K562 (cell line): Measurements from ENCODE around the gene NEURL1.

Experiments used
- PHF20 ChIP-seq: fragments of 450-650 bp; IDR thresholded peaks from 2 replicates; pipeline ENCODE4 v1.6.1; 2018; ENCODE audit not compliant: partially characterized antibody
- POLR2A ChIP-seq: fragments of 450-650 bp; conservative IDR thresholded peaks from 2 replicates; pipeline ENCODE4 v1.6.1; 2016
- RNF2 ChIP-seq: sonication (generic); IDR thresholded peaks from 2 replicates; pipeline ENCODE4 v1.6.1; 2016
- SUPT5H ChIP-seq: fragments of 450-650 bp; IDR thresholded peaks from 2 replicates; pipeline ENCODE4 v1.6.1; 2016
- ZNF274 ChIP-seq: IDR thresholded peaks from 2 replicates; pipeline ENCODE4 v1.6.1; 2011; ENCODE audit warnings: low read depth, mild to moderate bottlenecking, low read length, moderate library complexity, borderline replicate concordance
- TF ChIP-seq, protein P1 (sequence below), 3 experiments: IDR thresholded peaks in 2 of 3; conservative IDR thresholded peaks in 1 of 3; 2 replicates each; pipeline ENCODE4 v1.5.1; 2011 to 2012; ENCODE audit warnings: low read length in 3 of 3, mild to moderate bottlenecking in 3 of 3, control low read depth in 2 of 3, improper control_type of control experiment in 1 of 3, inconsistent platforms in 1 of 3, low read depth in 1 of 3, mixed read lengths in 1 of 3, moderate library complexity in 1 of 3; ENCODE audit not compliant: insufficient read depth in 2 of 3
- TF ChIP-seq, protein P2 (sequence below): sonication (generic); formaldehyde crosslinking; IDR thresholded peaks from 2 replicates; pipeline ENCODE4 v1.9.0; 2022; ENCODE audit warnings: mild to moderate bottlenecking, missing genetic modification reagents

DNA sequence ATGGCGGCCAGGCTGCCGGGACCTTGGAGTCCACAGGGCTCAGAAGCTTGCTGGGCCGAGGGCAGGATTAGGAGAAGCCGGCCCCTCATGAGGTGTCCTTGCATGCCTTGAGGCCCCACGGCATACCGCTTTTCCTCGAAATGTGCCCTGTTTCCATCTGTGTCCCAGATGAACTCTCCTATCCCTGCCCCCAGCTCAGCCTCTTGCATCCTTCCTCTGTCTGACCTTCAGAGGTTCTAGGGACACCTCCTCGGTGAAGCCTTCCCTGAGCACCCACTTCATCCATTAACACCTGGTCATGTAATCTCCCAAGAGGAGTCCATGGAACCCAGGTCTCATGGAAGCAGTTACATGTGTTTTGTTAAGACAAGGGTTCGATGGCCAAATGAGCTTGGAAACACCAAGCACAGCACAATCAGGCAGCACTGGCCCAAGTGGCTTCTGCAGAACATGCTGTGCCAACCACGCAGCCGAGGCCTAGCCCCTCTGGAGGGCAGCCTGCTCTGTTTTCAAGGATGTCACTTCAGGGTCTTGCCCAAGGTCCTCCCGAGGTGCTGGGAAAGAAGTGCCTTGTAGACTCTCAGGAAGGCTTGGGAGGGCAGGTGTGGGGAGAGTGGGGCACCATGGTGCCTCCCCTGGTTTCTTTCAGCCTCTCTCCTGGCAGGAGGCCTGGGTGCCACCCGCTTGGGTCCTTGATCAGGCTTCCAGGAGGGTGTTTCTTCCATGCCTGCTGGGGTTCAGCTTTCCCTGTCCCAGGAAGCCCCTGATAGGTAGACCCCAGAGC is 124.3 kb downstream of the NEURL1 start:
- TF ChIP-seq PHF20 = no peak
- TF ChIP-seq SUPT5H = no peak
- no peak for TF ChIP-seq RNF2
- TF ChIP-seq, protein P1, sequence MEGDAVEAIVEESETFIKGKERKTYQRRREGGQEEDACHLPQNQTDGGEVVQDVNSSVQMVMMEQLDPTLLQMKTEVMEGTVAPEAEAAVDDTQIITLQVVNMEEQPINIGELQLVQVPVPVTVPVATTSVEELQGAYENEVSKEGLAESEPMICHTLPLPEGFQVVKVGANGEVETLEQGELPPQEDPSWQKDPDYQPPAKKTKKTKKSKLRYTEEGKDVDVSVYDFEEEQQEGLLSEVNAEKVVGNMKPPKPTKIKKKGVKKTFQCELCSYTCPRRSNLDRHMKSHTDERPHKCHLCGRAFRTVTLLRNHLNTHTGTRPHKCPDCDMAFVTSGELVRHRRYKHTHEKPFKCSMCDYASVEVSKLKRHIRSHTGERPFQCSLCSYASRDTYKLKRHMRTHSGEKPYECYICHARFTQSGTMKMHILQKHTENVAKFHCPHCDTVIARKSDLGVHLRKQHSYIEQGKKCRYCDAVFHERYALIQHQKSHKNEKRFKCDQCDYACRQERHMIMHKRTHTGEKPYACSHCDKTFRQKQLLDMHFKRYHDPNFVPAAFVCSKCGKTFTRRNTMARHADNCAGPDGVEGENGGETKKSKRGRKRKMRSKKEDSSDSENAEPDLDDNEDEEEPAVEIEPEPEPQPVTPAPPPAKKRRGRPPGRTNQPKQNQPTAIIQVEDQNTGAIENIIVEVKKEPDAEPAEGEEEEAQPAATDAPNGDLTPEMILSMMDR (IDR thresholded peaks at IDR 0.05 in 2 of 3, conservative IDR thresholded peaks at IDR 0.05 in 1 of 3; ENCODE audit: insufficient read depth in 2 of 3, low read depth in 1 of 3, low read length in 3 of 3) = no peak
- no peak for TF ChIP-seq POLR2A
- TF ChIP-seq ZNF274 = no peak
- TF ChIP-seq, protein P2, sequence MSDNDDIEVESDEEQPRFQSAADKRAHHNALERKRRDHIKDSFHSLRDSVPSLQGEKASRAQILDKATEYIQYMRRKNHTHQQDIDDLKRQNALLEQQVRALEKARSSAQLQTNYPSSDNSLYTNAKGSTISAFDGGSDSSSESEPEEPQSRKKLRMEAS = no peak
